Measurements from ENCODE around the gene GPR158.
"Not testable (repeated sequence)": the region's sequence is repeated elsewhere in the genome, so short reads cannot be mapped to it uniquely, and the experiment has no call there.

GPR158 gene

GRCh38 chr10:25285809-25286208 is 111.0 kb downstream of the GPR158 start:
- FAIRE-seq: no peak
- no peak for DNase-seq (ENCODE audit: insufficient read length, low spot score)
- TF ChIP-seq TAF1 (IDR thresholded peaks at IDR 0.05; ENCODE audit: low read depth, low read length): no peak
- TF ChIP-seq SPI1 (IDR thresholded peaks at IDR 0.05; ENCODE audit: low read depth, low read length): no peak
- TF ChIP-seq POLR2A (IDR thresholded peaks at IDR 0.05; ENCODE audit: low read depth, low read length): no peak
- no peak for TF ChIP-seq PAX5 (IDR thresholded peaks at IDR 0.05; ENCODE audit: insufficient read depth, low read length, severe bottlenecking)
- TF ChIP-seq POLR2AphosphoS5 (IDR thresholded peaks at IDR 0.05; ENCODE audit: low read depth, low read length): no peak
- TF ChIP-seq POU2F2 (IDR thresholded peaks at IDR 0.05; ENCODE audit: low read depth, low read length): no peak

GRCh38 chr10:25288181-25288580 is 113.4 kb downstream of the GPR158 start:
- DNase-seq (ENCODE audit: insufficient read length, low spot score): no peak
- no peak for FAIRE-seq
- TF ChIP-seq POU2F2 (IDR thresholded peaks at IDR 0.05; ENCODE audit: low read depth, low read length) (no peak), POLR2A (IDR thresholded peaks at IDR 0.05; ENCODE audit: low read depth, low read length) (no peak), SPI1 (IDR thresholded peaks at IDR 0.05; ENCODE audit: low read depth, low read length) (no peak), TAF1 (IDR thresholded peaks at IDR 0.05; ENCODE audit: low read depth, low read length) (no peak), POLR2AphosphoS5 (IDR thresholded peaks at IDR 0.05; ENCODE audit: low read depth, low read length) (no peak), PAX5 (IDR thresholded peaks at IDR 0.05; ENCODE audit: insufficient read depth, low read length, severe bottlenecking) (no peak)

- TF ChIP-seq POLR2AphosphoS5 (IDR thresholded peaks at IDR 0.05; ENCODE audit: low read depth, low read length): no peak
- no peak for TF ChIP-seq POU2F2 (IDR thresholded peaks at IDR 0.05; ENCODE audit: low read depth, low read length)
- TF ChIP-seq TAF1 (IDR thresholded peaks at IDR 0.05; ENCODE audit: low read depth, low read length): no peak
- no peak for TF ChIP-seq POLR2A (IDR thresholded peaks at IDR 0.05; ENCODE audit: low read depth, low read length)
- no peak for TF ChIP-seq PAX5 (IDR thresholded peaks at IDR 0.05; ENCODE audit: insufficient read depth, low read length, severe bottlenecking)
- no peak for TF ChIP-seq SPI1 (IDR thresholded peaks at IDR 0.05; ENCODE audit: low read depth, low read length)
- no peak for DNase-seq (ENCODE audit: insufficient read length, low spot score)
- FAIRE-seq: no peak
These were observed 119.5 kb downstream of the GPR158 start for GRCh38 chr10:25294032-25294926.

- no peak for TF ChIP-seq TAF1 (IDR thresholded peaks at IDR 0.05; ENCODE audit: low read depth, low read length)
- TF ChIP-seq POLR2AphosphoS5 (IDR thresholded peaks at IDR 0.05; ENCODE audit: low read depth, low read length): no peak
- FAIRE-seq (no peak), DNase-seq (ENCODE audit: insufficient read length, low spot score) (no peak)
These were observed 121.5 kb downstream of the GPR158 start for GRCh38 chr10:25296324-25296723.

GRCh38 chr10:25297466-25297865 is 122.7 kb downstream of the GPR158 start:
- no peak for TF ChIP-seq SPI1 (IDR thresholded peaks at IDR 0.05; ENCODE audit: low read depth, low read length)
- TF ChIP-seq POLR2A (IDR thresholded peaks at IDR 0.05; ENCODE audit: low read depth, low read length): no peak
- TF ChIP-seq PAX5 (IDR thresholded peaks at IDR 0.05; ENCODE audit: insufficient read depth, low read length, severe bottlenecking): no peak
- TF ChIP-seq POLR2AphosphoS5 (IDR thresholded peaks at IDR 0.05; ENCODE audit: low read depth, low read length): no peak
- FAIRE-seq (no peak), DNase-seq (ENCODE audit: insufficient read length, low spot score) (no peak)

- DNase-seq (ENCODE audit: insufficient read length, low spot score): no peak
- TF ChIP-seq POU2F2 (IDR thresholded peaks at IDR 0.05; ENCODE audit: low read depth, low read length): no peak
- TF ChIP-seq POLR2A (IDR thresholded peaks at IDR 0.05; ENCODE audit: low read depth, low read length): no peak
- TF ChIP-seq SPI1 (IDR thresholded peaks at IDR 0.05; ENCODE audit: low read depth, low read length): no peak
- no peak for TF ChIP-seq PAX5 (IDR thresholded peaks at IDR 0.05; ENCODE audit: insufficient read depth, low read length, severe bottlenecking)
- TF ChIP-seq POLR2AphosphoS5 (IDR thresholded peaks at IDR 0.05; ENCODE audit: low read depth, low read length): no peak
- TF ChIP-seq TAF1 (IDR thresholded peaks at IDR 0.05; ENCODE audit: low read depth, low read length): no peak
- FAIRE-seq: no peak
These were observed 125.3 kb downstream of the GPR158 start for GRCh38 chr10:25300073-25300472.

- TF ChIP-seq POLR2AphosphoS5 (IDR thresholded peaks at IDR 0.05; ENCODE audit: low read depth, low read length) (no peak), TAF1 (IDR thresholded peaks at IDR 0.05; ENCODE audit: low read depth, low read length) (no peak), PAX5 (IDR thresholded peaks at IDR 0.05; ENCODE audit: insufficient read depth, low read length, severe bottlenecking) (no peak), POLR2A (IDR thresholded peaks at IDR 0.05; ENCODE audit: low read depth, low read length) (no peak), POU2F2 (IDR thresholded peaks at IDR 0.05; ENCODE audit: low read depth, low read length) (no peak), SPI1 (IDR thresholded peaks at IDR 0.05; ENCODE audit: low read depth, low read length) (no peak)
- FAIRE-seq: no peak
- DNase-seq (ENCODE audit: insufficient read length, low spot score): no peak
These were observed 129.8 kb downstream of the GPR158 start for GRCh38 chr10:25304606-25305005.

- no peak for DNase-seq (ENCODE audit: insufficient read length, low spot score)
- no peak for TF ChIP-seq TAF1 (IDR thresholded peaks at IDR 0.05; ENCODE audit: low read depth, low read length)
- TF ChIP-seq POLR2A (IDR thresholded peaks at IDR 0.05; ENCODE audit: low read depth, low read length): no peak
- no peak for TF ChIP-seq SPI1 (IDR thresholded peaks at IDR 0.05; ENCODE audit: low read depth, low read length)
- TF ChIP-seq PAX5 (IDR thresholded peaks at IDR 0.05; ENCODE audit: insufficient read depth, low read length, severe bottlenecking): no peak
- TF ChIP-seq POU2F2 (IDR thresholded peaks at IDR 0.05; ENCODE audit: low read depth, low read length): no peak
- TF ChIP-seq POLR2AphosphoS5 (IDR thresholded peaks at IDR 0.05; ENCODE audit: low read depth, low read length): no peak
- no peak for FAIRE-seq
These were observed 131.6 kb downstream of the GPR158 start for GRCh38 chr10:25306386-25306785.

GRCh38 chr10:25308278-25308677 is 133.5 kb downstream of the GPR158 start:
- no peak for TF ChIP-seq POU2F2 (IDR thresholded peaks at IDR 0.05; ENCODE audit: low read depth, low read length)
- TF ChIP-seq POLR2A (IDR thresholded peaks at IDR 0.05; ENCODE audit: low read depth, low read length): no peak
- TF ChIP-seq TAF1 (IDR thresholded peaks at IDR 0.05; ENCODE audit: low read depth, low read length): no peak
- no peak for TF ChIP-seq PAX5 (IDR thresholded peaks at IDR 0.05; ENCODE audit: insufficient read depth, low read length, severe bottlenecking)
- no peak for TF ChIP-seq POLR2AphosphoS5 (IDR thresholded peaks at IDR 0.05; ENCODE audit: low read depth, low read length)
- TF ChIP-seq SPI1 (IDR thresholded peaks at IDR 0.05; ENCODE audit: low read depth, low read length): no peak
- no peak for FAIRE-seq
- DNase-seq (ENCODE audit: insufficient read length, low spot score): no peak

- FAIRE-seq; DNase-seq (ENCODE audit: insufficient read length, low spot score): not testable (repeated sequence)
These were observed 142.9 kb downstream of the GPR158 start for GRCh38 chr10:25317596-25318211.
